G401 (cell line): ENCODE measurements around the gene RETREG2. TPM values are rescaled to one million over a fixed set of nuclear protein-coding genes. Genes with fewer than 3 reads are reported as not detected.
"Not testable (repeated sequence)": the region's sequence is repeated elsewhere in the genome, so short reads cannot be mapped to it uniquely, and the experiment has no call there.

ENCODE experiments used
- DNase-seq: peaks from one replicate; pipeline ENCODE4 v3.0.0-alpha.2; 2015; ENCODE audit warnings: low spot score
- in situ Hi-C: cut with HindIII; loops from 2 replicates; pipeline ENCODE4 v1.10.0; 2016; ENCODE audit warnings: low sequenced_read_pairs, mixed read lengths
- total RNA-seq: library from RNA; depleted of rRNA; stranded (reverse); fragments of >200 nt; shearing (Covaris generic); gene quantifications from 2 replicates; pipeline ENCODE4 v1.2.3, GENCODE V29; 2014

RETREG2 gene
- total RNA-seq, 1 experiment from 2014 or later, result 55.4 TPM

- no peak for DNase-seq
- in situ Hi-C loops, result no loop called here
Observed at GRCh38 chr2:219183151-219183772, 5.2 kb downstream of the RETREG2 start.

- peak; percentile 96 for DNase-seq
Observed at GRCh38 chr2:219184121-219184520, 6.0 kb downstream of the RETREG2 start.

GRCh38 chr2:219186754-219187456, 8.8 kb downstream of the RETREG2 start:
- in situ Hi-C loops, result no loop called here
- no peak for DNase-seq

More at GRCh38 chr2:219184121-219184520, 6.0 kb downstream of the RETREG2 start:
- in situ Hi-C loops, result no loop called here

- in situ Hi-C loops, result no loop called here
- DNase-seq, result no peak
Observed at GRCh38 chr2:219197388-219197787, 19.3 kb downstream of the RETREG2 start.

GRCh38 chr2:219198974-219199373, 20.9 kb downstream of the RETREG2 start:
- in situ Hi-C loops, result no loop called here
- DNase-seq, result no peak

GRCh38 chr2:219199470-219200211, 21.6 kb downstream of the RETREG2 start:
- in situ Hi-C loops, result no loop called here

GRCh38 chr2:219200502-219201326, 22.6 kb downstream of the RETREG2 start:
- DNase-seq, in situ Hi-C loops: not testable (repeated sequence)

More at GRCh38 chr2:219199470-219200211, 21.6 kb downstream of the RETREG2 start:
- no peak for DNase-seq

GRCh38 chr2:219201331-219201730, 23.3 kb downstream of the RETREG2 start:
- DNase-seq, in situ Hi-C loops: not testable (repeated sequence)

- in situ Hi-C loops, result no loop called here
- DNase-seq, result no peak
Observed at GRCh38 chr2:219204425-219205164, 26.5 kb downstream of the RETREG2 start.

- in situ Hi-C loops, result no loop called here
- DNase-seq, result no peak
Observed at GRCh38 chr2:219205165-219205538, 27.1 kb downstream of the RETREG2 start.

- DNase-seq, result no peak
- in situ Hi-C loops, result no loop called here
Observed at GRCh38 chr2:219205981-219206327, 27.9 kb downstream of the RETREG2 start.

- peak; percentile 94 for DNase-seq
- in situ Hi-C loops, result no loop called here
Observed at GRCh38 chr2:219206328-219207133, 28.5 kb downstream of the RETREG2 start, which contains the start of gene ZFAND2B. ZFAND2B (plus strand) TSS chr2:219206782; CDS start chr2:219206988, 206 bp downstream.

- in situ Hi-C loops, result no loop called here
- peak; percentile 75 for DNase-seq
Observed at GRCh38 chr2:219207134-219207883, 29.2 kb downstream of the RETREG2 start.

- DNase-seq, result peak; percentile 56
- in situ Hi-C loops, result no loop called here
Observed at GRCh38 chr2:219207884-219208740, 30.0 kb downstream of the RETREG2 start.

GRCh38 chr2:219209236-219210195, 31.4 kb downstream of the RETREG2 start:
- no peak for DNase-seq
- in situ Hi-C loops, result no loop called here
